Measurements from ENCODE around the gene SCAMP5.

The SCAMP5 gene

DNA sequence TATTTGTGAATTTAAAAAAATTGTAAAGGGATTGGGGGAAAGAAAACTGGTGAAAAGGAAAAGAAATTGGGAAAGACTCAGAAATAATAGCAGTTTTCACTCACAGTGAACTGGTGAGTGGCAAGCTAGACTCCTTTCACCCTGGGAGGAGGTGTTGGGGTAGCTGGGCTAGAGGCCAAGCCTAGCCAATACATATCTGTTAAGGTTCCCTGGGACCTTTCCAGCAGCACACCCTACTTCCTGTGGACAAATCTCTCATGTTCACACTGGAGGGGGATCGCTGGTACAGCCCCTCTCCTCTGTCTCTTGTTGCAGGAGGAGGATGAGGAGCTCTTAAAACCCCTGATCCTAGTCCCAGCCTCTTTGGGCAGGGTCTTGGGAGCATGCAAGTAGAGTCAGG lies 35.1 kb upstream of the SCAMP5 start:
- no peak overlapping the region for H2AK5ac ChIP-seq (ENCODE audit: low read length, severe bottlenecking)
- no peak overlapping the region for H3K27ac ChIP-seq (ENCODE audit: low read length, poor library complexity, severe bottlenecking)
- no peak overlapping the region for H4K91ac ChIP-seq (ENCODE audit: low read length)
- peaks cover 32% of the 10 kb centered on the region for H3K4me1 ChIP-seq (ENCODE audit: control insufficient read depth, insufficient read depth, low read depth, low read length)
- no peak overlapping the region for H3K14ac ChIP-seq (ENCODE audit: low read length in 2 of 2)
- no peaks in the 10 kb centered on the region for H3K79me1 ChIP-seq (replicated peaks; ENCODE audit: low read length, poor library complexity, severe bottlenecking)
- 100% methylated on average over 1 of the region's 1 CpG for WGBS
- no peak overlapping the region for H2BK15ac ChIP-seq (ENCODE audit: low read depth, poor library complexity, severe bottlenecking)
- no peak overlapping the region for H4K8ac ChIP-seq (ENCODE audit: low read length)
- H3K18ac ChIP-seq (ENCODE audit: low read depth in 1 of 2, low read length in 2 of 2): no peak overlapping the region
- H3K4ac ChIP-seq (ENCODE audit: low read depth in 1 of 2, low read length in 2 of 2): no peak overlapping the region
- no peak overlapping the region for H2BK120ac ChIP-seq (ENCODE audit: low read depth, low read length)
- no peak overlapping the region for H3K9ac ChIP-seq (ENCODE audit: low read length)
- DNase-seq: no peak
- no peak overlapping the region for H3K23ac ChIP-seq (ENCODE audit: low read length in 2 of 2)
- no peak overlapping the region for H2BK5ac ChIP-seq (ENCODE audit: low read depth, low read length, poor library complexity, severe bottlenecking)
- H3K27me3 ChIP-seq (ENCODE audit: control insufficient read depth in 1 of 2, insufficient read depth in 1 of 2, low read length in 2 of 2): peaks cover 8 to 44% of the 10 kb centered on the region in 2 experiments
- H2BK12ac ChIP-seq (ENCODE audit: low read length in 2 of 2): no peak overlapping the region
- no peak overlapping the region for H2AFZ ChIP-seq (ENCODE audit: low read depth, low read length)
- H3K36me3 ChIP-seq (ENCODE audit: control insufficient read depth in 1 of 2, insufficient read depth in 2 of 2, low read depth in 1 of 2, low read length in 2 of 2): no peaks in the 10 kb centered on the region
- H3K4me2 ChIP-seq (ENCODE audit: low read length, poor library complexity, severe bottlenecking): no peak overlapping the region
- no peaks in the 10 kb centered on the region for H3K9me3 ChIP-seq (ENCODE audit: control insufficient read depth, low read length)
- no peak overlapping the region for H3K4me3 ChIP-seq (ENCODE audit: insufficient read depth in 1 of 2, low read depth in 1 of 2, low read length in 2 of 2)

DNA sequence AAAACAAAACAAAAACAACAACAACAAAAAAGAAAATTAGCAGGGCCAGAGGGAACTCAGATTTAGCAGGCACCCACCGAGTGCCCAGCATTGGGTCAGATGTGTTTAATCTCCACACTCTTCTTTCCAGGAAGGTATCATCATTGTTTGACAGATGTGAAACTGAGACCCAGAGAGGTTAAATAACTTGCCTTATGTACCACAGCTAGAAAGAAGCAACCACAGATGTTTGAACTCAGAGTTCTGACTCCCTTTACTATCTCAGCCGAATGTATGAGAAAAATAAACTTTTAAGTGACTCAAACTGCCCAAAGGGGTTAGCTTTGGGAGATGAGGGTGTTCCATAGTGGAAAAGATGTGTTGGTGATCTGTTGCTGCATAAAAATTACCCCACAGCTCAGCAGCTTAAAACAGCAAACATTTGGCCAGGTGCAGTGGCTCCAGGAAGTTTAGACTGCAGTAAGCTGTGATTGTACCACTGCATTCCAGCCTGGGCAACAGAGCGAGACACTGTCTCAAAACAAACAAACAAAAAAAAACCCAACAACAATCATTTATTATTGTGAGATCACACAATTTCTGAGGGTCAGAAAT lies 34.3 kb upstream of the SCAMP5 start:
- H3K4me3 ChIP-seq (ENCODE audit: insufficient read depth in 1 of 2, low read depth in 1 of 2, low read length in 2 of 2): no peak overlapping the region
- no peak overlapping the region for H2BK12ac ChIP-seq (ENCODE audit: low read length in 2 of 2)
- H3K4ac ChIP-seq (ENCODE audit: low read depth in 1 of 2, low read length in 2 of 2): no peak overlapping the region
- no peaks in the 10 kb centered on the region for H3K79me1 ChIP-seq (replicated peaks; ENCODE audit: low read length, poor library complexity, severe bottlenecking)
- no peak overlapping the region for H3K4me2 ChIP-seq (ENCODE audit: low read length, poor library complexity, severe bottlenecking)
- no peak overlapping the region for H4K91ac ChIP-seq (ENCODE audit: low read length)
- H3K14ac ChIP-seq (ENCODE audit: low read length in 2 of 2): no peak overlapping the region
- H3K18ac ChIP-seq (ENCODE audit: low read depth in 1 of 2, low read length in 2 of 2): no peak overlapping the region
- no peak overlapping the region for H2AK5ac ChIP-seq (ENCODE audit: low read length, severe bottlenecking)
- H3K4me1 ChIP-seq (ENCODE audit: control insufficient read depth, insufficient read depth, low read depth, low read length): peaks cover 29% of the 10 kb centered on the region
- H2BK120ac ChIP-seq (ENCODE audit: low read depth, low read length): no peak overlapping the region
- no peak overlapping the region for H2BK15ac ChIP-seq (ENCODE audit: low read depth, poor library complexity, severe bottlenecking)
- peaks cover 8 to 36% of the 10 kb centered on the region in 2 experiments for H3K27me3 ChIP-seq (ENCODE audit: control insufficient read depth in 1 of 2, insufficient read depth in 1 of 2, low read length in 2 of 2)
- no peak overlapping the region for H3K9ac ChIP-seq (ENCODE audit: low read length)
- H3K27ac ChIP-seq (ENCODE audit: low read length, poor library complexity, severe bottlenecking): no peak overlapping the region
- peak; percentile 67 for DNase-seq
- no peak overlapping the region for H2AFZ ChIP-seq (ENCODE audit: low read depth, low read length)
- H3K36me3 ChIP-seq (ENCODE audit: control insufficient read depth in 1 of 2, insufficient read depth in 2 of 2, low read depth in 1 of 2, low read length in 2 of 2): no peaks in the 10 kb centered on the region
- no peak overlapping the region for H3K23ac ChIP-seq (ENCODE audit: low read length in 2 of 2)
- no peaks in the 10 kb centered on the region for H3K9me3 ChIP-seq (ENCODE audit: control insufficient read depth, low read length)
- H4K8ac ChIP-seq (ENCODE audit: low read length): no peak overlapping the region
- no peak overlapping the region for H2BK5ac ChIP-seq (ENCODE audit: low read depth, low read length, poor library complexity, severe bottlenecking)
- 40% methylated on average over 2 of the region's 3 CpGs for WGBS

DNA sequence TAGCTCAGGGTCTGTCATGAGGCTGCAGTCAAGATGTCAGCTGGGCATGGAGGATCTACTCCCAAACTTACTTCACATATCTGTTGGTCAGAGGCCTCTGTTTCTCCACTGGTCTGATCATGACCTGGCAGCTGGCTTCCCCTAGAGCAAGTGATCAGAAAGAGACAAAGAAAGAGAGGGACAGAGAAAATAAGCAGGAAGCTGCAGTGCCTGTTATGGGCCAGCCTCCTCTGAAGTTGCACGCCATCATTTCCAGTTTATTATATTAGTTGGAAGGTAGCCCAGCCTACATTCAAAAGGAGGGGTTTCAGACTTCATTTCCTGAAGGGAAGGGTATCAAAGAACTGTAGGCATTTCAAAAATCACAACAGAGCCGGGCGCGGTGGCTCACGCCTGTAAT lies 33.7 kb upstream of the SCAMP5 start:
- Histone ChIP-seq H2BK120ac (ENCODE audit: low read depth, low read length) (no peak overlapping the region), H3K14ac (ENCODE audit: low read length in 2 of 2) (no peak overlapping the region), H3K4me2 (ENCODE audit: low read length, poor library complexity, severe bottlenecking) (no peak overlapping the region), H2BK5ac (ENCODE audit: low read depth, low read length, poor library complexity, severe bottlenecking) (no peak overlapping the region), H3K79me1 (replicated peaks; ENCODE audit: low read length, poor library complexity, severe bottlenecking) (no peaks in the 10 kb centered on the region), H2BK15ac (ENCODE audit: low read depth, poor library complexity, severe bottlenecking) (no peak overlapping the region), H3K18ac (ENCODE audit: low read depth in 1 of 2, low read length in 2 of 2) (no peak overlapping the region), H3K4me3 (ENCODE audit: insufficient read depth in 1 of 2, low read depth in 1 of 2, low read length in 2 of 2) (no peak overlapping the region), H3K36me3 (ENCODE audit: control insufficient read depth in 1 of 2, insufficient read depth in 2 of 2, low read depth in 1 of 2, low read length in 2 of 2) (no peaks in the 10 kb centered on the region), H2AK5ac (ENCODE audit: low read length, severe bottlenecking) (no peak overlapping the region), H4K91ac (ENCODE audit: low read length) (no peak overlapping the region), H2BK12ac (ENCODE audit: low read length in 2 of 2) (no peak overlapping the region), H3K27ac (ENCODE audit: low read length, poor library complexity, severe bottlenecking) (no peak overlapping the region), H4K8ac (ENCODE audit: low read length) (no peak overlapping the region), H2AFZ (ENCODE audit: low read depth, low read length) (no peak overlapping the region), H3K9ac (ENCODE audit: low read length) (no peak overlapping the region), H3K23ac (ENCODE audit: low read length in 2 of 2) (no peak overlapping the region), H3K9me3 (ENCODE audit: control insufficient read depth, low read length) (no peaks in the 10 kb centered on the region), H3K27me3 (ENCODE audit: control insufficient read depth in 1 of 2, insufficient read depth in 1 of 2, low read length in 2 of 2) (peaks cover 8 to 36% of the 10 kb centered on the region in 2 experiments), H3K4ac (ENCODE audit: low read depth in 1 of 2, low read length in 2 of 2) (no peak overlapping the region), H3K4me1 (ENCODE audit: control insufficient read depth, insufficient read depth, low read depth, low read length) (peaks cover 24% of the 10 kb centered on the region)
- DNase-seq: no peak
- WGBS: 98% methylated on average over 5 of the region's 5 CpGs

DNA sequence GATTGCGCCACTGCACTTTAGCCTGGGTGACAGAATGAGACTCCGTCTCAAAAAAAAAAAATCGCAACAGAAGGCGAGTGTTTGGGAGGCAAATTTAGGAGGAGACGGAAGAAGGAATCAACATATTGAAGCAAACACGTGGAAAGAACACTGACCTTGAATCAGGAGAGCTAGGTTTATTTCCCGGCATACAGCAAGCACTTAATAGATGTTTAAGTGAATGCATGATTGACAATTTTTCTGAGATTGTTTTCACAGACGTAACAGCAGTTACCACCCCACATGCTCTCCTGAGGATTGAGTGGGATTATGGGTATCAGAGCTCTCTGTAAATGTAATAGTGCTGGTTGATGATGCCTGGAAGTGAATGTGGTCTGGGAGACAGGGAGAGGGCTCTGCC lies 33.1 kb upstream of the SCAMP5 start:
- Histone ChIP-seq H2AFZ (ENCODE audit: low read depth, low read length) (no peak overlapping the region), H3K4me3 (ENCODE audit: insufficient read depth in 1 of 2, low read depth in 1 of 2, low read length in 2 of 2) (no peak overlapping the region), H2BK5ac (ENCODE audit: low read depth, low read length, poor library complexity, severe bottlenecking) (no peak overlapping the region), H3K4ac (ENCODE audit: low read depth in 1 of 2, low read length in 2 of 2) (no peak overlapping the region), H3K9me3 (ENCODE audit: control insufficient read depth, low read length) (no peaks in the 10 kb centered on the region), H3K4me1 (ENCODE audit: control insufficient read depth, insufficient read depth, low read depth, low read length) (peaks cover 18% of the 10 kb centered on the region), H3K36me3 (ENCODE audit: control insufficient read depth in 1 of 2, insufficient read depth in 2 of 2, low read depth in 1 of 2, low read length in 2 of 2) (no peaks in the 10 kb centered on the region), H3K9ac (ENCODE audit: low read length) (no peak overlapping the region), H4K91ac (ENCODE audit: low read length) (no peak overlapping the region), H2BK12ac (ENCODE audit: low read length in 2 of 2) (no peak overlapping the region), H3K79me1 (replicated peaks; ENCODE audit: low read length, poor library complexity, severe bottlenecking) (no peaks in the 10 kb centered on the region), H3K23ac (ENCODE audit: low read length in 2 of 2) (no peak overlapping the region), H2BK120ac (ENCODE audit: low read depth, low read length) (no peak overlapping the region), H3K4me2 (ENCODE audit: low read length, poor library complexity, severe bottlenecking) (no peak overlapping the region), H3K27ac (ENCODE audit: low read length, poor library complexity, severe bottlenecking) (no peak overlapping the region), H3K18ac (ENCODE audit: low read depth in 1 of 2, low read length in 2 of 2) (no peak overlapping the region), H2AK5ac (ENCODE audit: low read length, severe bottlenecking) (no peak overlapping the region), H2BK15ac (ENCODE audit: low read depth, poor library complexity, severe bottlenecking) (no peak overlapping the region), H3K14ac (ENCODE audit: low read length in 2 of 2) (no peak overlapping the region), H3K27me3 (ENCODE audit: control insufficient read depth in 1 of 2, insufficient read depth in 1 of 2, low read length in 2 of 2) (peaks cover 8 to 35% of the 10 kb centered on the region in 2 experiments), H4K8ac (ENCODE audit: low read length) (no peak overlapping the region)
- WGBS: 96% methylated on average over 8 of the region's 8 CpGs
- no peak for DNase-seq

Measured in mesenchymal stem cell (in vitro differentiated cells and primary cell).